ENCODE measurements around the gene MX2. TPM values are rescaled to one million over a fixed set of nuclear protein-coding genes. Genes with fewer than 3 reads are reported as not detected.

Gene MX2
- total RNA-seq, 2 donors from 2014 or later: 1.6 to 11.4 TPM

DNA sequence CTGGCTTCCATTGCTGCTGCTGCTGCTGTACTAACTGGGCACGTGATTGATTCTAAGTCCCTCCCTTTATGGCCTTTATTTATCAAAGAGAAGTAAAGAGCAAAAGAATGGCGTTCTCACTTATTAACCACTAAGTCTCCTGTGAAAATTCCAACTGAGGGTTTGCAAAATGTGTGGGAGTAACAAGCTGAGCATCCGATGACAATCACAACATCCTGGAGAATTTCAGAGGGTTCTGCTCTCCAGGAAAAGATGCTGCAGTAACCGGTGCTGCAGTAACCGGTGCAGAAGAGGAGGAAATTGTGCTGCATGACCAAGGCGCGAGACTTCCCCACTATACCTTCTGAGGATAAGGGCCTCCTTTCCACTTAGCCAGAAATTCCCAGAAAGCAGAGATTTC is 12.7 kb upstream of the MX2 start:
- no peaks in the 10 kb centered on the region for H3K4me1 ChIP-seq (ENCODE audit: control insufficient read depth, insufficient read depth, low read length)
- TF ChIP-seq, protein P1, sequence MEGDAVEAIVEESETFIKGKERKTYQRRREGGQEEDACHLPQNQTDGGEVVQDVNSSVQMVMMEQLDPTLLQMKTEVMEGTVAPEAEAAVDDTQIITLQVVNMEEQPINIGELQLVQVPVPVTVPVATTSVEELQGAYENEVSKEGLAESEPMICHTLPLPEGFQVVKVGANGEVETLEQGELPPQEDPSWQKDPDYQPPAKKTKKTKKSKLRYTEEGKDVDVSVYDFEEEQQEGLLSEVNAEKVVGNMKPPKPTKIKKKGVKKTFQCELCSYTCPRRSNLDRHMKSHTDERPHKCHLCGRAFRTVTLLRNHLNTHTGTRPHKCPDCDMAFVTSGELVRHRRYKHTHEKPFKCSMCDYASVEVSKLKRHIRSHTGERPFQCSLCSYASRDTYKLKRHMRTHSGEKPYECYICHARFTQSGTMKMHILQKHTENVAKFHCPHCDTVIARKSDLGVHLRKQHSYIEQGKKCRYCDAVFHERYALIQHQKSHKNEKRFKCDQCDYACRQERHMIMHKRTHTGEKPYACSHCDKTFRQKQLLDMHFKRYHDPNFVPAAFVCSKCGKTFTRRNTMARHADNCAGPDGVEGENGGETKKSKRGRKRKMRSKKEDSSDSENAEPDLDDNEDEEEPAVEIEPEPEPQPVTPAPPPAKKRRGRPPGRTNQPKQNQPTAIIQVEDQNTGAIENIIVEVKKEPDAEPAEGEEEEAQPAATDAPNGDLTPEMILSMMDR (conservative IDR thresholded peaks at IDR 0.05): no peak
- no peak overlapping the region for H3K27ac ChIP-seq (ENCODE audit: low read depth, low read length)
- no peak overlapping the region for H3K9ac ChIP-seq (ENCODE audit: extremely low read depth, low read length, poor library complexity, severe bottlenecking)
- WGBS, 2 experiments (ENCODE audit: insufficient coverage in 1 of 2, insufficient read length in 1 of 2): 93 to 96% methylated on average over 4 to 7 of the region's 7 CpGs
- Mint-ChIP-seq H3K4me1 (no peaks in the 10 kb centered on the region), H3K9me3 (no peaks in the 10 kb centered on the region), H3K36me3 (ENCODE audit: low read depth) (no peaks in the 10 kb centered on the region), H3K27me3 (ENCODE audit: insufficient read depth) (peaks cover 2% of the 10 kb centered on the region), H3K27ac (no peak overlapping the region), H3K4me3 (no peak overlapping the region)
- no peaks in the 10 kb centered on the region for H3K27me3 ChIP-seq (ENCODE audit: control insufficient read depth, insufficient read depth, low read length, poor library complexity, severe bottlenecking)
- H3K9me3 ChIP-seq (ENCODE audit: control insufficient read depth, low read length): no peaks in the 10 kb centered on the region
- no peaks in the 10 kb centered on the region for H3K36me3 ChIP-seq (ENCODE audit: control insufficient read depth, insufficient read depth, low read length)
- H3K4me3 ChIP-seq (ENCODE audit: low read length): no peak overlapping the region
- DNase-seq: no peak

DNA sequence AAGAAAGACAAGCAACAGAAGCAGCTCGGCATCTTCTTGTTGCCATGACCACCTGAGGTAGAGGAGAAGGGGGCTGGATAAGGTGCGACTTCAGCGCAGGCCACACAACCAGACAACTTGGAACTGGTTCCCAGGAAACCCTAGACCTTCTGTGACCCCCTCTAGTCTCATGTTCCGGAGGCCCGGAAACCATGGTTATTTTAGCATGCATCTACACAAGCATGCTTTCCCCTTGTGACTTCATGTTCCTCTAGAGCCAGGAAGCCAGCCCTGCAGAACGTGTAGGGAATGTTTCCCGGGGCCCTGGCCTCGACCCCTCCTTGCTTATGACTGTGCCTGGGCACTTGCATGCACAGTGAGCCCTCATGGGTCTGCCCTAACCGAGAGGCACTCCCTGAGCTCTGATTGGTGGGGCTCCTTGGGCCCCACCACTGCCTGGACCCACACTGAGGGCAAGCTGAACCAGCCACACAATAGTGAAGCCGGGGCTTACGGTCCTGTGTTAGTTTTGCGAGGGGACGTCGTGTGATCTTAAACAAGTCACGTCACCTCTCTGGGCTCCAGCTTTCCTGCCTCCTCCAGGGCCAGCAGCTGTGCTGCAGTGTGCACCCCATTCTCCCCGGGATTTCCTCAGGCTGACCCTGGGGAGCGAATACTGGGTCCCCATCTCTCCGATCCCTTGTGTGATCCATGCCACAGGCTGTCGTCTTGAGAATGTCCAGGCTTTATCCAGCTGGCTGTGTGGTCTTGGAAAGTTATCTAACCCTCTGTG is 12.0 kb upstream of the MX2 start:
- Histone ChIP-seq H3K4me3 (ENCODE audit: low read length) (no peak overlapping the region), H3K36me3 (ENCODE audit: control insufficient read depth, insufficient read depth, low read length) (no peaks in the 10 kb centered on the region), H3K9ac (ENCODE audit: extremely low read depth, low read length, poor library complexity, severe bottlenecking) (no peak overlapping the region), H3K27me3 (ENCODE audit: control insufficient read depth, insufficient read depth, low read length, poor library complexity, severe bottlenecking) (no peaks in the 10 kb centered on the region), H3K27ac (ENCODE audit: low read depth, low read length) (no peak overlapping the region), H3K9me3 (ENCODE audit: control insufficient read depth, low read length) (no peaks in the 10 kb centered on the region), H3K4me1 (ENCODE audit: control insufficient read depth, insufficient read depth, low read length) (no peaks in the 10 kb centered on the region)
- 90 to 93% methylated on average over 10 to 19 of the region's 19 CpGs for WGBS, 2 experiments (ENCODE audit: insufficient coverage in 1 of 2, insufficient read length in 1 of 2)
- H3K27me3 Mint-ChIP-seq (ENCODE audit: insufficient read depth): peaks cover 2% of the 10 kb centered on the region
- no peak overlapping the region for H3K27ac Mint-ChIP-seq
- TF ChIP-seq, protein P1 (conservative IDR thresholded peaks at IDR 0.05): no peak
- no peak for DNase-seq
- no peak overlapping the region for H3K4me3 Mint-ChIP-seq
- no peaks in the 10 kb centered on the region for H3K9me3 Mint-ChIP-seq
- H3K36me3 Mint-ChIP-seq (ENCODE audit: low read depth): no peaks in the 10 kb centered on the region
- H3K4me1 Mint-ChIP-seq: no peaks in the 10 kb centered on the region

DNA sequence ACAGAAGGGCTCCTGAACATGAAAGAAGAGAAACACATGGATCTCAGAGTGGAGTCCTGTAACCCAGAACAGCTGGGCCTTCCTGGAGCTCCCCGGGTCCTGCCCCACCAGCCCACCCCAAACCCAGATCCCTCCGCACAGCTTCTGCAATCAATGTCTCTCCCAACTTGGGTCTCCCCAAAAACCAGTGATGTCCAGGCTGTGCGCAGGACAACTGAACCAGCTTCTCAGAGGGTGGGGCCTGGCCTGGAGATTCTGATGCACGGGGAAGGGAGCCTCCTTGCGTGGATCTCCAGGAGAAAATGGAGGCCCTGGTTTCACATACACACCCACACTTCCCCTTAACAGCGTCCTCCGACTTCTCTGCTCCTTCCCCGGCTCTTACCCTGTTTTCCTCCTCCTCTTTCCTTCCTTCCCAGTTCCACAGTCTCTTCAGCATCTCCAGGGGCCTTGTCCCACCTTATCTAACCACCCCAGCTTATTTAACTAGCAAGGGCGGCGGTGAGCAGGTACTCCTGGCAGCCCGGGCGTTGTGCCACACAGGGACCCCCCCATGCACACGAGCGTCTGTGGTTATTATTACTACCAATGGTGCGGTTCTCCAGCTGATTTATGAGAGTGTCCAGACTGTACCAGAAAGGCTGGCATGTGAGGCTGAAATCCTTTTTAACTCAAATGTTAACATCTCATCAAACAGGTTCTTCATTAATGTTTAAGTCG is 11.2 kb upstream of the MX2 start:
- TF ChIP-seq, protein P1 (conservative IDR thresholded peaks at IDR 0.05): no peak
- Mint-ChIP-seq H3K27ac (no peak overlapping the region), H3K4me1 (no peaks in the 10 kb centered on the region), H3K27me3 (ENCODE audit: insufficient read depth) (peaks cover 2% of the 10 kb centered on the region), H3K36me3 (ENCODE audit: low read depth) (no peaks in the 10 kb centered on the region), H3K9me3 (no peaks in the 10 kb centered on the region), H3K4me3 (no peak overlapping the region)
- Histone ChIP-seq H3K27ac (ENCODE audit: low read depth, low read length) (no peak overlapping the region), H3K9me3 (ENCODE audit: control insufficient read depth, low read length) (no peaks in the 10 kb centered on the region), H3K9ac (ENCODE audit: extremely low read depth, low read length, poor library complexity, severe bottlenecking) (no peak overlapping the region), H3K4me3 (ENCODE audit: low read length) (no peak overlapping the region), H3K27me3 (ENCODE audit: control insufficient read depth, insufficient read depth, low read length, poor library complexity, severe bottlenecking) (no peaks in the 10 kb centered on the region), H3K36me3 (ENCODE audit: control insufficient read depth, insufficient read depth, low read length) (no peaks in the 10 kb centered on the region), H3K4me1 (ENCODE audit: control insufficient read depth, insufficient read depth, low read length) (no peaks in the 10 kb centered on the region)
- WGBS, 2 experiments (ENCODE audit: insufficient coverage in 1 of 2, insufficient read length in 1 of 2): 91 to 95% methylated on average over 13 to 16 of the region's 16 CpGs
- no peak for DNase-seq
